CD4-positive, CD25-positive, alpha-beta regulatory T cell (primary cell): Measurements from ENCODE around the gene WWOX. TPM values are rescaled to one million over a fixed set of nuclear protein-coding genes. Genes with fewer than 3 reads are reported as not detected.
A peak's percentile ranks its signal among the peaks of the same experiment; 100 is the strongest.

Experiments used
- ATAC-seq, 2 donors: fragments of 150-1000 bp; cut with Tn5 transposase; one replicate each; pipeline ENCODE4 v1.10.0; 2021; ENCODE audit warnings: low read depth in 2 of 2, moderate number of reproducible peaks in 2 of 2, moderate library complexity in 1 of 2
- DNase-seq, 3 donors: peaks; one replicate each; pipeline versions ENCODE4 v3.0.0 to v3.0.0-alpha.2; 2012 to 2022; ENCODE audit warnings: mixed read lengths in 1 of 3
- H3K27ac ChIP-seq: one replicate; pipeline ENCODE4 v1.7.0; 2013; ENCODE audit warnings: mild to moderate bottlenecking, low read length; ENCODE audit not compliant: insufficient read depth, poor library complexity, severe bottlenecking
- H3K27me3 ChIP-seq: one replicate; pipeline ENCODE4 v1.7.0; 2013; ENCODE audit warnings: low read length; ENCODE audit not compliant: control insufficient read depth, insufficient read depth
- H3K36me3 ChIP-seq: one replicate; pipeline ENCODE4 v1.7.0; 2013; ENCODE audit warnings: mild to moderate bottlenecking, low read length, moderate library complexity; ENCODE audit not compliant: control insufficient read depth, insufficient read depth
- H3K4me1 ChIP-seq: 2 replicates; pipeline ENCODE4 v1.7.0; 2013; ENCODE audit warnings: mild to moderate bottlenecking, low read length; ENCODE audit not compliant: insufficient read depth, control insufficient read depth, poor library complexity, severe bottlenecking
- H3K4me3 ChIP-seq: one replicate; pipeline ENCODE4 v1.7.0; 2013; ENCODE audit warnings: low read depth, mild to moderate bottlenecking, low read length, moderate library complexity
- H3K9me3 ChIP-seq, 2 experiments: 1 replicate in 1 of 2; 2 replicates in 1 of 2; pipeline ENCODE4 v1.7.0; 2013; ENCODE audit warnings: low read length in 2 of 2, mild to moderate bottlenecking in 1 of 2, moderate library complexity in 1 of 2; ENCODE audit not compliant: control insufficient read depth in 2 of 2
- H3K27ac Mint-ChIP-seq, 3 donors: one replicate each; pipeline ENCODE4 v1.8.0; 2020 to 2022; ENCODE audit warnings: mild to moderate bottlenecking in 3 of 3, mixed read lengths in 3 of 3, moderate library complexity in 2 of 3
- H3K27me3 Mint-ChIP-seq: one replicate; pipeline ENCODE4 v1.8.0; 2022; ENCODE audit warnings: mild to moderate bottlenecking, mixed read lengths
- H3K36me3 Mint-ChIP-seq: one replicate; pipeline ENCODE4 v1.8.0; 2020; ENCODE audit warnings: mixed read lengths
- H3K4me1 Mint-ChIP-seq, 4 donors: one replicate each; pipeline ENCODE4 v1.8.0; 2020 to 2022; ENCODE audit warnings: mixed read lengths in 4 of 4, mild to moderate bottlenecking in 1 of 4
- H3K4me3 Mint-ChIP-seq, 4 donors: one replicate each; pipeline ENCODE4 v1.8.0; 2020 to 2022; ENCODE audit warnings: mild to moderate bottlenecking in 4 of 4, mixed read lengths in 4 of 4, moderate library complexity in 3 of 4
- H3K9me3 Mint-ChIP-seq, 7 donors: one replicate each; pipeline ENCODE4 v1.8.0; 2020 to 2022; ENCODE audit warnings: mixed read lengths in 7 of 7, mild to moderate bottlenecking in 3 of 7, moderate library complexity in 2 of 7
- polyA plus RNA-seq, 4 donors: library from polyadenylated mRNA; unstranded; fragments of 300-500 nt; fragmentation: Illumina TruSeq; gene quantifications; one replicate each; pipeline ENCODE4 v1.2.3, GENCODE V29; 2021
- total RNA-seq: library from RNA; stranded (reverse); gene quantifications from one replicate; pipeline ENCODE4 v1.2.3, GENCODE V29; 2022

The WWOX gene
- total and polyA plus RNA-seq, 5 donors from 2014 or later, result 10.3 to 18.6 (median 12.8) TPM

GRCh38 chr16:78608305-78608776 lies 508.9 kb downstream of the WWOX start:
- no peak overlapping the region for H3K4me3 Mint-ChIP-seq
- no peak for DNase-seq
- Histone ChIP-seq H3K9me3 (no peaks in the 10 kb centered on the region), H3K4me1 (no peaks in the 10 kb centered on the region), H3K36me3 (no peaks in the 10 kb centered on the region), H3K4me3 (no peak overlapping the region), H3K27me3 (no peaks in the 10 kb centered on the region), H3K27ac (no peak overlapping the region)
- H3K9me3 Mint-ChIP-seq, result peaks cover 0 to 2% (median 0%) of the 10 kb centered on the region in 7 donors
- no peaks in the 10 kb centered on the region for H3K27me3 Mint-ChIP-seq
- no peak overlapping the region for H3K27ac Mint-ChIP-seq
- no peak for ATAC-seq
- peaks cover 2% of the 10 kb centered on the region for H3K36me3 Mint-ChIP-seq
- H3K4me1 Mint-ChIP-seq, result peaks cover 0 to 2% (median 0%) of the 10 kb centered on the region in 4 donors

- Histone ChIP-seq H3K4me1 (no peaks in the 10 kb centered on the region), H3K27me3 (no peaks in the 10 kb centered on the region), H3K9me3 (no peaks in the 10 kb centered on the region), H3K36me3 (no peaks in the 10 kb centered on the region), H3K4me3 (no peak overlapping the region), H3K27ac (no peak overlapping the region)
- Mint-ChIP-seq H3K27ac (peak overlapping the region in 1 of 3 donors; percentile 43), H3K9me3 (peaks cover 0 to 2% (median 0%) of the 10 kb centered on the region in 7 donors), H3K27me3 (no peaks in the 10 kb centered on the region), H3K4me3 (no peak overlapping the region), H3K4me1 (peaks cover 0 to 2% (median 0%) of the 10 kb centered on the region in 4 donors), H3K36me3 (peaks cover 4% of the 10 kb centered on the region)
- no peak for ATAC-seq
- no peak for DNase-seq
These were observed 510.2 kb downstream of the WWOX start for GRCh38 chr16:78609402-78610274.

GRCh38 chr16:78611318-78611717 lies 511.9 kb downstream of the WWOX start:
- H3K36me3 Mint-ChIP-seq, result peaks cover 4% of the 10 kb centered on the region
- no peak overlapping the region for H3K4me3 Mint-ChIP-seq
- H3K4me1 Mint-ChIP-seq, result peaks cover 0 to 2% (median 0%) of the 10 kb centered on the region in 4 donors
- H3K9me3 Mint-ChIP-seq, result peaks cover 0 to 2% (median 0%) of the 10 kb centered on the region in 7 donors
- ATAC-seq (no peak), DNase-seq (no peak)
- no peaks in the 10 kb centered on the region for H3K9me3 ChIP-seq
- H3K27ac Mint-ChIP-seq, result no peak overlapping the region
- H3K4me3 ChIP-seq, result no peak overlapping the region
- H3K4me1 ChIP-seq, result no peaks in the 10 kb centered on the region
- H3K27me3 Mint-ChIP-seq, result no peaks in the 10 kb centered on the region
- no peaks in the 10 kb centered on the region for H3K36me3 ChIP-seq
- H3K27ac ChIP-seq, result no peak overlapping the region
- H3K27me3 ChIP-seq, result no peaks in the 10 kb centered on the region

GRCh38 chr16:78619811-78620210 lies 520.4 kb downstream of the WWOX start:
- peaks cover 0 to 6% (median 2%) of the 10 kb centered on the region in 7 donors for H3K9me3 Mint-ChIP-seq
- H3K4me3 Mint-ChIP-seq, result no peak overlapping the region
- DNase-seq (no peak), ATAC-seq (no peak)
- no peak overlapping the region for H3K27ac ChIP-seq
- no peaks in the 10 kb centered on the region for H3K27me3 Mint-ChIP-seq
- H3K4me1 ChIP-seq, result no peaks in the 10 kb centered on the region
- peaks cover 3% of the 10 kb centered on the region for H3K36me3 Mint-ChIP-seq
- no peak overlapping the region for H3K27ac Mint-ChIP-seq
- no peaks in the 10 kb centered on the region for H3K36me3 ChIP-seq
- peaks cover 0 to 4% of the 10 kb centered on the region in 2 experiments for H3K9me3 ChIP-seq
- peaks cover 0 to 6% (median 1%) of the 10 kb centered on the region in 4 donors for H3K4me1 Mint-ChIP-seq
- no peak overlapping the region for H3K4me3 ChIP-seq
- H3K27me3 ChIP-seq, result no peaks in the 10 kb centered on the region

- Mint-ChIP-seq H3K4me1 (peaks cover 0 to 6% (median 1%) of the 10 kb centered on the region in 4 donors), H3K4me3 (no peak overlapping the region), H3K27ac (no peak overlapping the region), H3K36me3 (peaks cover 3% of the 10 kb centered on the region), H3K27me3 (no peaks in the 10 kb centered on the region), H3K9me3 (peaks cover 0 to 6% (median 2%) of the 10 kb centered on the region in 7 donors)
- ATAC-seq (no peak), DNase-seq (no peak)
- H3K4me3 ChIP-seq, result no peak overlapping the region
- peaks cover 0 to 4% of the 10 kb centered on the region in 2 experiments for H3K9me3 ChIP-seq
- no peaks in the 10 kb centered on the region for H3K36me3 ChIP-seq
- H3K4me1 ChIP-seq, result no peaks in the 10 kb centered on the region
- no peak overlapping the region for H3K27ac ChIP-seq
- H3K27me3 ChIP-seq, result no peaks in the 10 kb centered on the region
These were observed 520.8 kb downstream of the WWOX start for GRCh38 chr16:78620291-78620690.

- DNase-seq, result no peak
- no peak overlapping the region for H3K27ac Mint-ChIP-seq
- H3K9me3 Mint-ChIP-seq, result peaks cover 0 to 13% (median 4%) of the 10 kb centered on the region in 7 donors
- H3K27me3 ChIP-seq, result no peaks in the 10 kb centered on the region
- ATAC-seq, result no peak
- no peaks in the 10 kb centered on the region for H3K27me3 Mint-ChIP-seq
- no peaks in the 10 kb centered on the region for H3K36me3 ChIP-seq
- H3K4me1 ChIP-seq, result no peaks in the 10 kb centered on the region
- peaks cover 3% of the 10 kb centered on the region for H3K36me3 Mint-ChIP-seq
- peaks cover under 1 to 4% of the 10 kb centered on the region in 2 experiments for H3K9me3 ChIP-seq
- peaks cover 0 to 6% (median 1%) of the 10 kb centered on the region in 4 donors for H3K4me1 Mint-ChIP-seq
- no peak overlapping the region for H3K4me3 ChIP-seq
- no peak overlapping the region for H3K4me3 Mint-ChIP-seq
- H3K27ac ChIP-seq, result no peak overlapping the region
These were observed 524.3 kb downstream of the WWOX start for GRCh38 chr16:78623796-78624195.

- Histone ChIP-seq H3K4me3 (no peak overlapping the region), H3K4me1 (no peaks in the 10 kb centered on the region), H3K27me3 (no peaks in the 10 kb centered on the region), H3K27ac (no peak overlapping the region), H3K36me3 (no peaks in the 10 kb centered on the region), H3K9me3 (peaks cover 3 to 4% of the 10 kb centered on the region in 2 experiments)
- H3K27me3 Mint-ChIP-seq, result no peaks in the 10 kb centered on the region
- no peak overlapping the region for H3K4me3 Mint-ChIP-seq
- peaks cover 0 to 13% (median 6%) of the 10 kb centered on the region in 7 donors for H3K9me3 Mint-ChIP-seq
- peaks cover 3% of the 10 kb centered on the region for H3K36me3 Mint-ChIP-seq
- no peak overlapping the region for H3K27ac Mint-ChIP-seq
- peaks cover 0 to 6% (median 1%) of the 10 kb centered on the region in 4 donors for H3K4me1 Mint-ChIP-seq
- no peak for ATAC-seq
- no peak for DNase-seq
These were observed 524.9 kb downstream of the WWOX start for GRCh38 chr16:78624366-78624765.
